ENCODE data around the gene NAT10.
"Not testable (repeated sequence)": the region's sequence is repeated elsewhere in the genome, so short reads cannot be mapped to it uniquely, and the experiment has no call there.

NAT10 gene

DNA sequence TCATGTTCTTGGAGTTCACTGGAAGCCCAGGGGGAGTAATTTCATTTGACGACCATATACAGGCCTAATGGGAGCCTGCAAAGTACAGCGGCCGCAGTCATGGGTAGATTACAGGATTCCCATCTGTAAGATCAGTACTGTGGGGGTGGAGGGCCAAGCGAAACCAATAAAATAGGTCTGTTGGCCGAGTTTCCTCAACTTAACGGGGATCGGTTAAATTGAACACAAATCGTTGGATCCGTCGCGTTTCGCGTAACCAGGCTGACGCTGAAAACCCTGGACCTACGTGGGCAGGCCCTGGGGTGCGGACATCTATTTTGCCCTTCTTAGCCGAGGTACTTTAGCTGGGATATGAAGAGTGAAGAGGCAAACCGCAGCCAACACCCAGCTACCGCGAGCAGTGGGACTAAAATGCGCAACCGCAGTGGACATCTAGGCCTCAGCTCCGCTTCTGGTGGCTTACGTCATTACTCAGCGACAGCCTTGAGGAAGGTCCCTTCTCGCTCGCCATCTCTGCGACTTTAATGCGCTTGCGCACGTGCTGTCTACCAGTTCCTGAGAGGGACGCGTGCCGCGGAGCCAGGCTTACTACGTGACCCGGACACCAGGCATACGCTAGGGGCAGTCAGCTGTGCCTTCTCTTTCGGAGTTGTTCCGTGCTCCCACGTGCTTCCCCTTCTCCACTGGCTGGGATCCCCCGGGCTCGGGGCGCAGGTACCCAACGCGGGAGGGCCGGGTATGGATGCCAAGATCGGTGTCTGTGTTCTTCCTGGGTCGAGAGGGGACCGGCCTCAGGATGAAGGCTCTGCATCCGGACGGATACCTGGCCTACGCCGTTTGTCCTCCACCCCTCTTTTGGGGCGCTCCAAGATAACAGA is at the start of gene NAT10:
TSS of gene NAT10 (plus strand) at position 551 of the 878 bp plus-strand sequence. CDS start 2,597 bp downstream, outside the sequence.
- DNase-seq, result peak; percentile 98 to 99

DNA sequence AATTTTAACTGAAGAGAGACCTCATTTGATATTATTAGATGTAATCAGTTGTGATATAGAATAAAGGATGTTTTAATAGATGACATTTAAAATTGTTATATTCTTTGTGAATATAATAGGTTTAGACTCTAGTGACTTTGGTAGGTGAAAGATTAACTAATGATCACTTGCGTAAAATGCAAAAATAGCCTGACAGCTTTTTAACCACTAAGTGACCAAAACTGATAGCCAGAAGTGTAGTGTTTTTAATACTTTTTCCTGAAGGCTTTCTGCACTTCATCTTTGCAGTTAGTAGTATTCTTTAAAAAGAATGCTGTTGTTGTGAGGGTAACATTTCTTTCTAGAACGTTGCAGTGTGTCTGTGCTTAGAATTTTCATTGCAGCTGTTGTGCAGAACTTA is 48.8 kb upstream of the NAT10 start:
- no peak for DNase-seq

DNA sequence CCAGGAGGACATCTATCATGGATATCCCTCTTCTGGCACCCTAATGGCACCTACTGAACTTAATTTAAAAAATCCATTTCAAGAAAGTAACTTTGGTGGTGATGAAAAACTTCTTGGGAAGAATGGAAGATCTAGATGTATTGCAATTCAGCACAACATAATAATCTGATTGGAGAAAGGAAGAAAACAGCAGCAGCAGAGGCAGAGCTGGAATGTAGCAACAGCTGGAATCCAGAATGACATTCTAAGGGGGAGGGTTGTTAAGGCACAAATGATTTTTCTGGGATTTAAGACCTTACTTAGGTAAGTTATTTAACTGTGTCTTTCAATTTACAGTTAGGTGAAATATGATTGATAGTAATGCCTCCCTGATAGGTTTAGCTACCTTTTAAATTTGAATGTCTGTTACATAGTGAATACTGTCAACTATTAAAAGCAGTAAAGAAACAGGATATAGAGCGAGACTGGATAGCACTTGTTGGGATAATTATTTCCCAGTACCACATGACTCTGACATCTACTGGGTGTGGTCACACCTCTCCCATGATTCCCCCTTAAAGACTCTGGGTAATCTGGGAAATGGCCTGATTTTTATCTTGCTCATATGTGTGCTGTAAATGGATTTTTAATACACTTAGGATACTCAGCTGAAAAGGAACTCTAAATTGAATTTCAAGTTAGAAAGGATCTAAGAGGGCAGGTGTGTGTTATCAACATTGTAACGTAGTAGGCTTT is 42.2 kb upstream of the NAT10 start:
- no peak for DNase-seq

DNA sequence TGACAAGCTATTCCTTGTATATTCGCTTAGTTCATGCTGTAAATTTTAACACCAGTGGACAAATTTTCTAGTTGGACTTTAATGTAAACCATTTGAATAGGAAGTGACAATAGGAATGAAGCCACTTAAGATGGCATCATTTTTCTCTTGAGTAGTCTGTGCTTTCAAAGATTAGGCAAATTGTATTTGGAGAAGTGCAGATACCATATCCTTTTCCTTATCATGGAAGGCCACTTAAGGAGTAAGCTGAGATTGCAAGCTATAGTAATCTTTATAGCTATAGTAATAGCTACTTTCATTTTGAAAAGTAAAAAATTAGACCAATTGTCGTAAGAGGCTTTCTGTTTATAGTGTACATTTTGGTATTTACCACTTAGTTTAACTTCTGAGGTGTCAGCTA is 41.1 kb upstream of the NAT10 start:
- no peak for DNase-seq

DNA sequence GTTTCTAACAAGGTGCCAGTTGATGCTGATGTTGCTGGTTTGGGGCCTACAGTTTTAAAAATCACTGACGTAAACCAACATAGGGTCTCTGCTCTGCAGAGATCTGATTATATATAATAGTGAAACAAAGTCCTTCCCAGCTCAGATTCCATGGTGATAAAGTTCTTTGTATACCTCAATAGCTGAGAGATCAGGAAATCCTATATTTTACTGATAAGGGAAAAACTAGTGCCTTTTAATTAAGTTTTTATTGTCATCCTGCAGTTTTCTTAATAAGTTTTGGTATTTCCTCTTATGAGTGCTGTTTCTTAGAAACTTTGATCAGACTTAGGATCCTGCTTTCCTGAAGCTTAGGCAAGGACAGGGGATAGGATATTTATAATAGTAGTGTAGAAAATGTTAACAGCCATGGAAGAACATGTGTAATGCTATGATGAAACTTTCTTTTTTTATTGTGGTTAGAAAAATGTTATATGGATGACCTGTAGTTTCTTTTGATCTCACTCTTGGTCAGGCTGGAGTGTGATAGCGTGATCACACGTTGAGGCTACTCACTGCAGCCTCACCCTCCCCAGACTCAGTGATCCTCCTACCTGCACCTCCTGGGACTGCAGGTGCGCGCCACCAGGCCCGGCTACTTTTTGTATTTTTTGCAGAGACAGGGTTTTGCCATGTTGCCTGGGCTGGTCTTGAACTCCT is 39.8 kb upstream of the NAT10 start:
- DNase-seq, result no peak

DNA sequence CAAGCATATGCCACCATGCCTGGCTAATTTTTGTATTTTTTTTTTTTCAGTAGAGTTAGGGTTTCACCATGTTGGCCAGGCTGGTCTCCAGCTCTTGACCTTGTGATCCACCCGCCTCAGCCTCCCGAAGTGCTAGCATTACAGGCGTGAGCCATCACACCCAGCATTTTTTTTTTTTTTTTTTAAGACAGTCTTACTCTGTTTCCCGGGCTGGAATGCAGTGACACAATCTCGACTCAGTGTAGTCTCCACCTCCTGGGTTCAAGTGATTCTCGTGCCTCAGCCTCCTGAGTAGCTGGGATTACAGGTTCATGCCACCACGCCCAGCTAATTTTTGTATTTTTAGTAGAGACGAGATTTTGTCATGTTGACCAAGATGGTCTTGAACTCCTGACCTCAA is 38.7 kb upstream of the NAT10 start:
- not testable (repeated sequence) for DNase-seq

DNA sequence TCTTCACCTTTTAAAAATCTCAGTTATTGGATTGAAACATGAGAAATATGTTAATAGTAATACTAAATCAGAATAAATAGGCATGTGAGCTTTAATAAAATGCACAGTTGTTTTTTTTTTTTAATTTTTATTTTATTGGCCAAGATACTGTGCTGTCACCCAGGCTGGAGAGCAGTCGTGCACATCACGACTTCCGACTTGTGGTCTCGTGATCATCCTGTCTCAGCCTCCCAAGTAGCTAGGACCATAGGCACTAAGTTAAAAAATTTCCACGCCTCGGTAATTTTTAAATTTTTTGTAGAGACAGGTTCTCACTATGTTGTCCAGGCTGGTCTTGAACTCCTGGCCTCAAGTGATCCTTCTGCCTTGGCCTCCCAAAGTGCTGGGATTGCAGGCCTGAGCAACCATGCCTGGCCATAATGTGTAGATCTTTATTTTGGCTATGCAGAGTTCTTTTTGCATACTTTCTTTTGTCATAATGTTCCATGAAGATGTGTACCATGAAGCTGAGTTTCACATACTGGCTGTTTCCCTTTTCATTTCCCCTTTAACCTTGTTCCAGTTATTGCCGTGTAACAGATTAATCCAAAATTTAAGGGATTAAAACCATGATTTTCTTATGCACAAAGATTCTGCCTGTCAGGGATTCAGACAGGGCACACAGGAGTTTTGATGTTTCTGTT is 37.9 kb upstream of the NAT10 start:
- no peak for DNase-seq

DNA sequence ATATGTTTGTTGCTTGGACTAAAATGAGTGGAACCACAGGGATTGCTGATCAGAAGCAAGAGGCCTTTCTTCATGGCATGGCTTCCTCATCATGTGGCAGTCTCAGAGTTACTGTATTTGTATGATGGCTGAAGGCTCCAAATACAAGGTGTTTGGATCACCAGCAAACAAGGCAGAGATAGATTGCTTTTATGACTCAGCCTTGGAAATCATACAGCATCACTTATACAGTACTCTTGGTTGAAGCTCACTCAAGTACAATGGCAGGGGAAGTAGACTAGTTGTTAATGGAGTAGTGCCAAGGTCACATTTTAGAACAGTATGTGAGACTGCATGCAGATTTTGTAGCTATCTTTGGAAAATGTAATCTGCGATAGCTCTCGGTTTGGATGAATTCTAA is 37.3 kb upstream of the NAT10 start:
- no peak for DNase-seq

DNA sequence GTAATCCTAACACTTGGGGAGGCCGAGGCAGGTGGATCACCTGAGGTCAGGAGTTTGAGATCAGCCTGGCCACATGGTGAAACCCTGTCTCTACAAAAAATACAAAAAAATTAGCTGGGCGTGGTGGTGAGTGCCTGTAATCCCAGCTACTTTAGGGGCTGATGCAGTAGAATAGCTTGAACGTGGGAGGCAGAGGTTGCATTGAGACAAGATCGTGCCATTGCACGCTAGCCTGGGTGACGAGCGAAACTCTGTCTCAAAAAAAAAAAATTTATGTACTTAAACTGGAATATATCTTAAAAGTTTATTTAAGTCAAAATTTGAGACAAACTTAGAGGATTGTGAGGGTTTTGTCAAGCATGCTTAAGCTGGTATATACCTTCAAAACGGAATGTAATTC is 34.1 kb upstream of the NAT10 start:
- not testable (repeated sequence) for DNase-seq

DNA sequence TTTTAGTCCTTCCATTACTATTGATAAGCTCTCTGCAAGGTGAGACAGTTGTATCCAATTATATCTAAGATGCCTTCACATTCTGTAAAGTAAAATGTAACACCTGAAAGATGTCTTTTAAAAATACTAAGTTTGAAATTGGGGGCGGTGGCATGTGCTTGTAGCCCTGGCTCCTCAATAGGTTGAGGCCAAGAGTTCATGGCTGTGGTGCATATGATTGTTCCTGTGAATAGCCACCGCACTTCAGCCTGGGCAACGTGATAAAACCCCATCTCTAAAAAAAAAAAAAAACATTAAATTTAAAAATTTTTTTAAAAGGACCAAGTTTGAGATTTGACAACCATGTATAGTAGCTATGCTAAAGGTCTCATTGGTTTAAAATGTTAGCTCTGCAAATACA is 33.4 kb upstream of the NAT10 start:
- DNase-seq, result no peak

DNA sequence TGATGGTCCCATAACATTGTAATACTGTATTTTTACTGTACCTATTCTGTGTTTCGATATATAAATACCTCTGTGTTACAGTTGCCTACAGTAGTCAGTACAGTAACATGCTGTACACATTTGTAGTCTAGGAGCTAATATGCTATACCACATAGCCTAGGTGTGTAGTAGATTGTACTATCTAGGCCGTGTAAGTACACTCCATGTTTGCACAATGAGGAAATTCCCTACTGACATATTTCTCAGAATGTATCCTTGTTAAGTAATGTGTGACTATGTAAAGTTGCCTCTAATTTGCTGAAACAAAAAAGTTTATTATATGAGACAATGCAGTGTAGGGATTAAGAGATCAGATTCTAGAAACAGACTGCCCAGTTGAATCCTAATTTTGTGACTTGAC is 32.6 kb upstream of the NAT10 start:
- DNase-seq, result no peak

DNA sequence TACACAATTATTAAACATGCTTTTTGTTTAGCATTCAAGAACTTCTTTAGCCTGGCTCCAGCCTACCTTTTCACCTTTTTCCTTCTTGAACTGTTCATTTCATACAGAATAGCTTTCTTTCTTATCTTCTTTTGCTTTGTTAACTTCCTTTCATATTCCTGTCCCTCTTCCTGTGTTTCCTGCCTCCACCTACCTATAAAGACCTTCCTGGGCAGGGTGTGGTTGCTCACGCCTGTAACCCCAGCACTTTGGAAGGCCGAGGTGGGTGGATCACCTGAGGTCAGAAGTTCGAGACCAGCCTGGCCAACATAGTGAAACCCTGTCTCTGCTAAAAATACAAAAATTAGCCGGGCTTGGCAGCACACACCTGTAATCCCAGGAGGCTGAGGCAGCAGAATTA is 31.0 kb upstream of the NAT10 start:
- no peak for DNase-seq

DNA sequence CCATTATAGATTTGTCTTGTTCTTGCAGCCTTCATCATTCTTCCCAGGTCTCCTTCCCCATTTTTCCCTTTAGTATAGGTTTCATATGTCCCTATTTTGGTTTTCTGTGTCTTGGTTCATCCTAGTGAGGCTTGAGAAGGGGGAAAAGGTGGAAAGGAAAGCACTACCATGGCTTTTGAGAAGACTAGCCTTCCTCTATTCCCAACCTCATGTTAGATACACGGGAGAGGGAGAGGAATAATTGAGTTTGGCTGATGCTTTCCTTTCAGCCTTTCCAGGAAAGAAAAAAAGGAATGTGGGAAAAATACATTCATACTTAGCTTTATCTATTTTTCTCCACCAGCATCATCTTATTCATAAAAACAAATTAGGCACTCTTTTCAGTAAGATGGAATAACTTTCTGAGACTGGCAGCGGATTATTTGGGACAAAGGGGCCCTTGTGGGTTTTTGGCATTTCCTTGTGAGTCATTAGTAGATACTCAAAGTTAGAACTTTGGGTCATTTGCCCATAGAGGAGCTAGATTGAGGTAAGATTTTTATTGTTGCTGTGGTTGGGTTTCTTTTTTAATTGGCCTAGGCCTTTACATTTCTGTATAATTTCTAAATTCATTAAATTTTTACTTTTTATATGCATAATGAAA is 30.1 kb upstream of the NAT10 start:
- no peak for DNase-seq

DNA sequence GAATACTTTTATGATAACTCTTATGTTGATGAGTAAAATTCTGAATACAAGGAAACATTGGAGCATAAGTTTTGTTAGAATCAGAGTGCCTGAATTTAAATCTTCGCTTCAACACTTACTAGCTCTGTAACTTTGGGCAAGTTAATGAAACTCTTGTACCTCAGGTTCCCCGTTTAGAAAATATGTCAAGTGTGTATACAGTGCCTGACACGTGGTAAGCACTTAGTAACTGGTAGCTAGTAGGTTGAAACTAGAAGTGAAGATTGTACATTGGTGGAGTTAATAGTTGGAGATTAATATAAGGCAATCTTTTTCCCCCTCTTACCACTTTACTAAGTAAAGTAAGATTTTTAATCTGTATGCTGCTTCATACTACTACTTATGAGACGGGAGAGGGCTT is 24.8 kb upstream of the NAT10 start:
- no peak for DNase-seq

DNA sequence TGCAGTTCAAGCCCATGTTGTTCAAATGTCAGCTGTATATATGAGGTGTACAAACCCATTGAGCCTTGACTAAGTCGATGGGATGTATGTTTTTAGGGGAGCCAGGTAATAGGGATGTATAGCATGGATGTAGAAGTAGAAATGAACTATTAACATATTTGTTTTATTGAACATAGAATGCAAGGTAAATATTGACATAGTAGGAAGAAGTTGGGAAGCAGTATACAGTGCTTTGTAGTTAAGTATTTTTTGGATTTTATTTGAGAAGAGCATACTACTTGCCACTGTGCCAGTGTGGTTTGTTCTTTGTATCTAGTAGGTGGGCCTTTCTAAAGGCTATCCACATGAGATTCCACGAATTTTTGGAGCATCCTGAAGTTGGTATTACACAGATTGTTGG is 20.8 kb upstream of the NAT10 start:
- no peak for DNase-seq

DNA sequence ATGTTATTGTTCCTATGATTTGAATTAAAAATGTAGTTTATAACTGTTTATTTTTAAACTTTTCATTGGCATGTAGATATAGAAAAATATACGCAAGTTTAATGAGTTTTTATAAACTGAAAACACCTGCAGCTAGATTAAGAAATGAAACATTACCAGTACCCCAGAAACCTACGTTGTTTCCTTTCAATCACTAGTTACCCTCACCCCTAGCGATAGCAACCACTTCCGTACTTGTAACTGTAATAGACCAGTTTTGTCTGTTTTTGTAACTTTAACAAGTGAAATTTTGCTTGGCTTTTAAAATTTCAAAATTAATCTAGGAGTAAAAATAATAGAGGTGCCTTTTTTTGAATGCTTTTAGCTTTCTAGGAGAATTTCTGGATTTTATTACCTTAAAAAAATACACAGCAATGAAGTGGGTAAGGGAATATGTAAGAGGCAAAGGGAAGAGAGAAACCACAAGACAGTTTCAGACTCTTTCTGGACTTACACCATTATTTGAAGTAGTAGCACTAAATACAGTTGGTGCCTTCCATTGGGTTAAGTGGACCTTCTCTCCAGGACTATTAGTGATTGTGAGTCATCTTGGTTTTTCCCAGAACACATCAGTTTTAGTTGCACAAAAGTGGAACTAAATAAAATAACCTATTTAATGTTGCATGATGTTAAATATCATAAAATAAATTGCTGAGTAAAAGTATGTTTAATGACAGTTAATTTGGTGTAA is 18.7 kb upstream of the NAT10 start:
- DNase-seq, result no peak

DNA sequence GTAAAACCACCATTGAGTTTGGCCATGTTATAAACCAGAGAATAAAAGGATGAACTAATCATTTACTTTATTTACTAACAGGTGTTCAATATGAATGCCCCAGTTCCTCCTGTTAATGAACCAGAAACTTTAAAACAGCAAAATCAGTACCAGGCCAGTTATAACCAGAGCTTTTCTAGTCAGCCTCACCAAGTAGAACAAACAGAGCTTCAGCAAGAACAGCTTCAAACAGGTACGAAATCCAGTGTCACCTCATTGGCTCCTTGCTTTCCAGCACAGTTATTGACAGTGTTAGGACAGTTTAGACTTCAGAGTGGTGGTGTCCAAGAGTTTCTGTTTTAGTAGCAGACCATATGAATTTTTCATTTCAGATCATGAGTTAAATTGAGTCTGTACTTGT is 13.6 kb upstream of the NAT10 start:
- no peak for DNase-seq

DNA sequence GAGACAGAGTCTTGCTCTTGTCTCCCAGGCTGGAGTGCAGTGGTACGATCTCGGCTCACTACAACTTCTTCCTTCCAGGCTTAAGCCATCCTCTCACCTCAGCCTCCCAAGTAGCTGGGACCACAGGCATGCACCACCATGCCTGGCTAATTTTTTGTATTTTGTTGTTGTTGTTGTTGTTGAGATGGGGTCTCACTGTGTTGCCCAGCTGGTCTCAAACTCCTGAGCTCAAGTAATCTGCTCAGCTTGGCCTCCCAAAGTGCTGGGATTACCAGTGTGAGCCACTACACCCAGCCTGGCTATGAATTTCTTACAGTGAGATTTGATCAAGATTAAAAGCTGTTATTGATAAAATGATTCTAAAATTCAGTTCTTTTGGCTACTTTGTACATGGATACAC is 10.5 kb upstream of the NAT10 start:
- not testable (repeated sequence) for DNase-seq

DNA sequence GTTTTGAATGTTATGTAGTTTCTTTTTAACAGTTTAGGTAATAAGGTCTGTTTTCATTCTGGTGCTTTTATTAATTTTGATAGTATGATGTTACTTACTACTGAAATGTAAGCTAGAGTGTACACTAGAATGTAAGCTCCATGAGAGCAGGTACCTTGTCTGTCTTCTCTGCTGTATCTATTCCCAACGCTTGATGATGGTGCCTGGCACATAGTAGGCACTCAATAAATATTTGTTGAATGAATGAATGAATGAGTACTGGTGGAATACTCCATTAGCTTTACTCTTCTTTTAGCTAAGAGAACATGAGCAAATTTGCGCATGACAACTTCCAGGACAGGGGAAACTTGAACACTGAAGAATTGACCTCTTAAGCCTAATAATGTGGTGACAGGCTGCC is 6.6 kb upstream of the NAT10 start:
- no peak for DNase-seq

DNA sequence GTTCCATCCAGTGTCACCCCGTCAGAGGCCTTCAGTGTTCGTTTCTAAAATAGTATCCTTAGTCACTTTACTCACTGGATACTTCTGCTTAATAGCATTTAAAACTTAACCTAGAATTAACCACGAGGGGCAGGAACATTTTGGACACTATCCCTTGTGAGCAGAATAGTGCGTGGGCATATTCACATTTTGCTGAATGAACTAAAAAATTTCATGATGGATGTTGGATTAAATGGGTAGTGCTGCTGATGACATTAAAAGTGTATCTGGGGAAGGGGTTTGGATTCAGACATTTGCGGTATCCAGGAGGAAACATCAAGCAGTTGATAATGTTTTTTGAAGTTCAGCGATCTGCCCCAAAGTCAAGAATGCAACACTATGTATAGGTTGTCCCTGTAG is 750 bp upstream of the NAT10 start:
- DNase-seq, result no peak

DNA sequence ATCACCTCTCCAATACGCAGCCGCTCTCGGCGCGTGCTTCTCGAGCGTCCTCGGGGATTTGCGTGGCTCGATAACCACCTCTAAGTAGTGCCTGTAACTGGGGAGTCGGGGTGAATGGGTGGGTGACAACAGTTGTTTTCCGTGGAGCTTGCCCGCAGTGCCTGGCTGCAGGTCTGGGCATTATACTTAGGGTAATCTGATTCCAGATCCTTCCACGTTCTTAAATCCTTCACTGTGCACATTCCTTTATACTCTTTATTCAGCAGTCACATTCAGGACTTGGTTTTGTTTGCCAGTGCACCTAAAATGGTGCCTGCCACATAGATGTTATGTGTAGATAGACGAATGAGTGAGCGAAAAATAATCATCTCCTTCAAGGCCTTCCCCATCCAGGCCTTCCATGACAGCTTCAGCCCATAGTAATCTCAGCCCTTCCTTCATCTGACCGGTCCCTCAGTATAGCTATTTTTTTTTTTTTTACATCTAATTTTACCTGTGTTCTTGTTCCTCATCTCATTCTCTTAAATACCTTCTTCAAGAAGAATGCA is 602 bp downstream of the NAT10 start:
- no peak for DNase-seq

Measured in NCI-H526 (cell line).